Midbrain (tissue), 1 donor: ENCODE data around the gene BRF1.
"Not testable (repeated sequence)": the region's sequence is repeated elsewhere in the genome, so short reads cannot be mapped to it uniquely, and the experiment has no call there.

Experiments used
- DNase-seq: peaks from one replicate; lab custom pipeline; 2025; lab: John Stamatoyannopoulos, UW

Gene BRF1

DNA sequence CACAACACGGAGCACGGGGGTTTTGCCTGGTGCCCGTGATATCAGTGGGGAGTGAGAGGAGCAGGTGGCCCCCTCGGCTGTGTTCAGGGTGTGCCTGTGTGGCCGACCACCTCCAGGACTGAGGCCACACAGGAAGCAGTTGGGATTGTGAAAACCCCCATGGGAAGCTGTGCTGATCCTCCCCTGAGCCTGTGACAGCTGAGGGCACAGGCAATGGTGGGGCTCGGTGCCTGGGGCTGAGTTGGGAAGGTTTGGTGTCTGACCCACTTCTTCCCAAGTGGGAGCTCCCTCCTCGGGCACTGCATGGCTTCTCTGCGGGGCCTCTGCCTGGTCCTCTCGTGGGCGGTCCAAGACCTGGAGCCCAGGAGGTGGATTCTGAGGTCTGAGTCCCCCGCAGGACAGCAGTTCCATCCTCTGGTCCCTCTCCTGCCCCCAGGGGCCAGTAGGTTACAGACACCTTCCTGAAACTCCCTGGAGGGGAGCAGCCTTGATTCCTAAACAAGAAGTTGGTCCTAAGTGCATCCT, 31.6 kb upstream of the BRF1 start:
- DNase-seq: no peak

DNA sequence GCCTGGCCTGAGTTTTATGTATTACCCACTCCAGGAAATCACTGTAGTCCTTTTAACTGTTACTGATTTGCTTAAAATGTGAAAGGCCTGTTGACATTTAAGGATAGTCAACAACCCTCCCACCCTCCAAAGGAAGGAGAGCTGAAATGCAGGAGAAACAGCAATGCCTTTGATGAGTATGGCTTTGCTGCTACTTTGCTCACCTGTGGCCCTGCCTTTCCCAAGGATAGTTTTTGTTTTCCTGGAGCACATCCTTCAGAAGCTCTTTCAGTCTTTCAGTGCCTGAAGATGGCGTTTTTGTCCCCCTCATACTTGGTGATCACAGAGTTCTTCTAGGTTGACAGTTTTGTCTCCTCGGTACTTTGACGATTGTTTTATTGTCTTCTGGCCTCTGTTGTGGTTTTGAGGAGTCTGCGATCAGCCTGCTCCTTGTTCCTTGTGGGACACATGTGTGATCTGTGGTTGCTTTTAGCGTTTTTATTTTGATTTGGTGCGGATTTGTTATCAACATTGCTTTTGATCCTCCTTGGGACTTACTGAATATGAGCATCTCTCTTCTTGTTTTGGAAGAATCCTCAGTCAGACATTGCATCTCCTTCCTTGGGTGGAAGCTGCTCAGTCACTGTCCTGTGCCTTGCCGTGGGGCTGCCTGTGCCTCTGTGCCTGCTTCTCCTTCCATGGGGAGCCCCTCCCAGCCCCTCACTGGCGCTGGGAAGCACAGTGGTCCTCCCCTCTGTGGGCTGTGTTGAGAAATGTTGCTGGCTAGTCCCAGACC, 31.0 kb upstream of the BRF1 start:
- DNase-seq: no peak

DNA sequence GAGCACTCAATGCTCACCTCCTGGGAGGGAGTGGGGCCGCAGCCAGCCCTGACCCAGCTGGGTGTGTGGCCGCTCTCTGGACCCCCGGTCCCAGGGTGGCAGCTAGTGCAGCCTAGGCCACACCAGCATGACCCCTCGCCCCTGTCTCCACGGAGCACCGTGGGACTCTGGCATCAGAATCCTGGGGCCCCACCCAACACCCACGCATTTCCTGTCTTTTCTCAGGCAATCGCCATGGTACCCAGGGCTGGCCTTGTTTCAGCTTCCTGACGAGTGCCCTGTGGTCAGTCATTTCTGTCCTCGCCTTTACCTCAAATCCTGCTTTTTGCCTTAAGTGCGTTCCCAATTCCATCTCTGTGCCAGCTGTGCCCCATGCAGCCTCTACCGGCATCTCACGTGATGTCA, 29.7 kb upstream of the BRF1 start:
- no peak for DNase-seq

DNA sequence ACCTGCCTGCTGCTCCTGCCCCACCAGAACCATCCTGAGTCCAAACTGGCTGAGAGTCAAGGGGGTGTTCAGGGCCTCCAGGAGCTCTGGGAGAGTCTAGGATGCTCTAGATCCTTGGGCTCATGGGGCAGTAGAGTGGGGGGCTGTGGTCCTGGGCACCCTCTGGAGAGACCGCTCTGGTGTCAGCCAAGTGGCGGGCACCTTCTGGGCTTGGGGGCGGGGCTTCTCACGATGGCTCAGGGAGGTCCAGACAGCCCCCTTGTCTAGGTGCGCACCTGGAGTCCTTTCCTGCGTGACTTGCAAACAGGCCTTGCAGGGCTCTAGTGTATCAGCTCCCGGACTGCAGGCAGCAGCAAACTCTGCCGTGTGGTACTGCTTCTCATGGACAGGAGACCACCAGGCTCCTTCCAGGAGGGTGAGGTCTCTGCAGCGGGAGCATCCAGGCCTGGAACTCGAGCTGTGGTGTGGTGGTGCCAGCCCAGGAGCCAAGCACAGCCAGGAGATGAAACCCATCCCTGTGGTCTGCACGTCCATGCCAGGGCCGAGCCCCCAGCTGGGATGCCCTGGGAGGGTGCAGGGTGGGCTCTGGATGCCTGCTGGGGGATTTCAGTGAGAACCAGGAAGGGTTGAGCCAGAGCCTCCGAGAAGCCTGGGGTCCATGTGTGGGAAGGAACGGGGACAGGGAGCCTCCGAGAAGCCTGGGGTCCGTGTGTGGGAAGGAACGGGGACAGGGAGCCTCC, 28.8 kb upstream of the BRF1 start:
- DNase-seq: no peak

DNA sequence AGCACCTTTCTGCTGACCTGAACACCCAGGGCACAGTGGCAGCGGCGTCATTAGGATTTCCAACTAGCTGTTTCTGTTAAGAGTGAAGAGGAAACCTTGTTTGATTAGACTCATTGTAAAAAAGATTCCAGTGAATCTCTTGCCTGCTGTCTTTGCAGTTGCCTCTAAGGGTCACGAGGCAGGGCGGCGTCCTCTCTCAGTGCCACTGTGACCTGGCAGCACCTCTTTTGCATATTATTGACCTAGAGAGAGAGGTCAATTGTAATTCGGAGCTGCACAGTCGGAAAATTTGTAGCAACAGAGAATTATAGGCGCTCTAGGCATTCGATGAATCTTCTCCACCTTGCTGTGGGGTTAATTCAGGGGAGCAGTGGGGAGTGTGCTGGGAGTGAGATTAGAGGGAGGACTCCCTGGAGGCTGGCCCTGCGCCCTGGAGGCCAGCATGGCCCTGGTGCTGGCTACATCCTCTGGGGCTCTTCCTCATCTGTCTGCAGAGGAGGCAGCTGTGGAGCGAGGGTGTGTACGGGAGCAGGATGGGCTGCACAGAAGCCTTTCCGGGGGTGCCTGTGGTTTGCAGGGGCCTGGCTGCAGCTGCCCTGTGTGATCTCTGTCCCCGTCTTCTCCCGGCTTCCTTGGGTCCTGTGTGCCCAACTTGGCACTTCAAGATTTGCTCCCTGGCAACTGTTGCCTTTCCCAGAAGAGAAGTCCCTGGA, 28.0 kb upstream of the BRF1 start:
- no peak for DNase-seq

DNA sequence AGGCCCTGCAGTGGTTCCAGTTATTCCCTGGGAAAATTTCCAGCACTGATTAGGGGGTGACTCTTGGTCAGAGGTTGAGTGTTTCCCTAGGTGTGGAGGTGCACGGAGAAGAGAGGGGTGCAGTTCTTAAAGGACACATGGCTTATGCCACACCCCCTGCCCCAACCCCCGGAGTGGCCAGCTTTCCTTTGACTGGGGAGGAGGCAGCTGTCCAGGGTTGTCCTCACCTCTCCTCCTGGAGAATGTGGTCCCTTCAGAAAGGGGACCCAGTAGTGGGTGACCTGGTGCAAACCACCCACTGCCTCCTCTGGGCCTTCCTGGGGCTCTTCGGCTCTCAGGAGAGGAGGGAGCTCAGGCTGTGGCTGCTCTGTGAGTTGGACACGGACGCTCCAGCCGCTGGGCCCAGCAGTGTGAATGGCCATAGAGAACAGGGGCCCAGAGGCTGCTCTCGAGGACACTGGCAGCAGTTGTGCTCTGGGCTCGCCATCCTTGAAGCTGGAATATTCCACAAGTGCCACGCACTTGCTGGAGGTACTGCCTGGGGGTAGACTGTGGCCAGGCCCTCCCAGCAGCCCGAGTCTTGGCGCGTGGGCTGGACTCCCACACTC, 27.4 kb upstream of the BRF1 start:
- DNase-seq: peak; percentile 17

DNA sequence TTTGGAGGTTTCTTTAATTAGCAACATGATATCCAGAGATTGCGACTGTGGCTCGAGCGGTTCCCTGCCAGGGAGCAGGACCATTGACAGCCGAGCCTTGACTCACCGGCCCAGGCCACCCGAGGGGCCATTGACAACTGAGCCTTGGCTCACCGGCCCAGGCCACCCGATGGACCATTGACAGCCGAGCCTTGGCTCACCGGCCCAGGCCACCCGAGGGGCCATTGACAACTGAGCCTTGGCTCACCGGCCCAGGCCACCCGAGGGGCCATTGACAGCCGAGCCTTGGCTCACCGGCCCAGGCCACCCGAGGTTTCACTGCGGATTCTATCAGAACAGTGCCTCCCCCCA, 26.9 kb upstream of the BRF1 start:
- DNase-seq: not testable (repeated sequence)

DNA sequence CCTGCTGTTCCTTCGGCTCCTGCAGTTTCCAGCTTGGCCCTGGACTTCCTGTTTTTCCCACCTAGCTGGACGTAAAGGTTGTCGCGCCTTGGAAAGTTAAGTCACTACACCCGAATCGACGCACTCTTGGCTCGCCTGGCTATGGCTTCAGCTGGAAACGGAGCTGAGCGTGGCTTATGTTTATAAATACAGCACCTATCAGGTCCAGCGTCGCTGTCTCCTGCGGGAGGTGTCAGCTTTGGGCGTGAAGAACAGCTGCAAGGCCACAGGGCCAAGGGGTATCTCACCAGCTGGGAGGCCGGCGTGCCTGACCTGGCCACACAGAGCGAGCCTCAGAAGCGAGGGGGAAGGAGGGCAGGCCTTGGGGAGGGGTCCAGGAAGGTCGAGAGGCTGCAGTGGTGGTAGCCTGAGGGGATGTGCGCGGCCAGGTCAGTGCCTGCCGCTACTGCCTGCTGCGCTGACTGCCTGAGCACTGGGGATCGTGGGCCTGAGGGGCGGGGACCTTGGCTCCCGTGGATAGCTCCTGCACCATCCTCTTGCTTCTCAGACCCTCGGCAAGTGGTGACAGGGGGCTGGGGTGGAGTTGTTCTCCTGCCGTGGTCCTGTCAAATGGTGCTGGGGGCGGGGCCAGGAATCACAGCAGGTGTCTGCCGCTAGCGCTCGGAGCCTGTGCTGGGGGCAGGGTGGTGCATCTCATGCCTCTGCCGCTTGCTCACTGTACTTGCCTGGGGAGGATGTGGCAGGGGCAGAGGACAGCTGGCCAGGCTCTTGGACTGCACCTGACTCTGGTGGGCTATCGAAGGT, 26.3 kb upstream of the BRF1 start:
- DNase-seq: no peak

DNA sequence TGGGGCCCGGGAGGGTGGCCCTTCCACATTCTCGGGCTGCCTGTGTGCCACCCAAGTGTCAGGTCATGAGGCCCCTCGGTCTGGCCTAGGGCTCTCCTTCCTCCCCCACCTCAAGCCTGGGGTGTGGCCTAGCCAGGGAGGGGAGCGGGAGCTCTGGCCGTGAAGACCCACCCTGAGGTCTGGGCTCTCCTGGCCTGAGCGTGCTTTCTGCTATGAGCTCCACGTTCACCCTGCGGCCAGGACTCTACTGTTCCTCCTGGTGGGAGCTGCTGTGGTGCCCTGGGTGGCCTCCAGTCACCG, 25.7 kb upstream of the BRF1 start:
- no peak for DNase-seq

DNA sequence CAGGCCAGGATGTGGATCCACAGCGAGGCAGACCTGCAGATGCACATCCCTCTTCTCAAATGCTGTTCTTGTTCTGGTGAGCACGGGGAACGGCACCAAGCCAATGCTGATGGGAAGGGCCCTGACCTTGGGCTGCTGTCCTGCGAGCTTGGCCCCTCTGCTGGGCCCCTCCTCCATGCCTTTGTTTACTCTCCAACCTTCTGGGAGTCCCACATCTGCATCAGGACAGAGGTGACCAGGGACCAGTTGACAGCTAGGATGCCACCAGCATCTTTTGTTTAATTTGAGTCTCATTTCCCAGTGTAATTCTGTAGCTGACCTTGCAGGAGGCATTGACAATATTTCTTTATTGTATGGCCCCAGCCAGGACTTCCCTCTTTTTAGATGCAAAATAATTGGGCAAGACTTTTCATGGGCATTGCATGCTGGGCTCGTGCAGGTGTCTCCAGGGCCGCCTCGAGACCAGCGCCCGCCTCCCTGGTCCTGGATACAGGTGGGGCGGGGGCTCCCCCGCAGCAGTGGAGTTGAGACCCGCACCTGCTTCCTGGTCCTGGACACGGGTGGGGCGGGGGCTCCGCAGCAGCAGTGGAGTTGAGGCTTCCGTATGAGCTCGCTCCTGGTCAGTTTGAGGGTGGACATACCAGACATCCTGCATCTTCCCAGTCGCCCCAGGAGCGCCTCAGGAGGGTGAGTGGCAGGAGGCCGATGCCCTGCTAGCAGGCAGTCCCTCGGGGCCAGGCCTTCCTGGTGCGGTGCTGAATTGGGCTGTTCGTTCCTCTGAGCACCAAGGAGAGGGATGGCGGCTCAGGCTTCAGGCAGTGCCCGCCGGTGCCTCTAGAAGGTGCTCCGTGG, 25.1 kb upstream of the BRF1 start:
- DNase-seq: no peak

DNA sequence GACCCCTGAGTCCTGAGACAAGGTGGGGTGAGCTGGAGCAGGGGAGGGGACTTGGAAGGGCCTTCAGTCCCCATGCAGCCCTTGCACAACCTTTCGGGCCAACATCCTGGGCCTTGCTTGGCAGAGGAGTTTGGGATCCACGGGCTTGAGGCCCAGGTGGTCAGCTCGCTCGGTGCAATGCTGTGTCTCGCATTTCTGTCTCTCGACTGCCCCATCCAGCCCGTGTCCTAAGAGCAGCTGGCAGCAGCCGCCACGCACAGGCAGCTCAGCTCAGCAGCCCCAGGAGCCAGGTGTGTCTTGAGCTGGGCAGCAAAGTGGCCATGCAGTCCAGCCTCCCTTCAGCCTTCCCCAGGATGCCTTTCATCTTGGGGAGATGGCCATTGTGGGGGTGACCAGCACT, 24.5 kb upstream of the BRF1 start:
- no peak for DNase-seq

DNA sequence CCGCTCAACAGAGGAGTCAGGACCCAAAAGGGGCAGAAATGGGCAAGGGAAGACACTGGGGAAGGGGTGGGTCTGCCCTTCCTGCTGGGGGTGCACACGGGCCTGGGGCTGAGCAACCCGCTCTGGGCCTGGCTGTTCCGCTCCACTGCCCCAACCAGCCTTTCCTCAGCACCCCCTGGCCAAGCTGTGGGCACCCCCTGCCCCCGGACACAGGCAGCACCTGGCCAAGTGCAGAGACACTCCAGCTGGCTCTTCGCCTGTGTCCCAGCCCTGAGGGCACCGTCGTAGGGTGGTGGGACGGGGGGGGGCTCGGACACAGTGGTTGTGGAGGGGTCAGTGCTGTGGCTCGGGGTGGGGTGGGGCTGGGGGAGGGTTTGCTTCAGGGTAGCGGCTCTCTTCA, 24.1 kb upstream of the BRF1 start:
- DNase-seq: no peak

DNA sequence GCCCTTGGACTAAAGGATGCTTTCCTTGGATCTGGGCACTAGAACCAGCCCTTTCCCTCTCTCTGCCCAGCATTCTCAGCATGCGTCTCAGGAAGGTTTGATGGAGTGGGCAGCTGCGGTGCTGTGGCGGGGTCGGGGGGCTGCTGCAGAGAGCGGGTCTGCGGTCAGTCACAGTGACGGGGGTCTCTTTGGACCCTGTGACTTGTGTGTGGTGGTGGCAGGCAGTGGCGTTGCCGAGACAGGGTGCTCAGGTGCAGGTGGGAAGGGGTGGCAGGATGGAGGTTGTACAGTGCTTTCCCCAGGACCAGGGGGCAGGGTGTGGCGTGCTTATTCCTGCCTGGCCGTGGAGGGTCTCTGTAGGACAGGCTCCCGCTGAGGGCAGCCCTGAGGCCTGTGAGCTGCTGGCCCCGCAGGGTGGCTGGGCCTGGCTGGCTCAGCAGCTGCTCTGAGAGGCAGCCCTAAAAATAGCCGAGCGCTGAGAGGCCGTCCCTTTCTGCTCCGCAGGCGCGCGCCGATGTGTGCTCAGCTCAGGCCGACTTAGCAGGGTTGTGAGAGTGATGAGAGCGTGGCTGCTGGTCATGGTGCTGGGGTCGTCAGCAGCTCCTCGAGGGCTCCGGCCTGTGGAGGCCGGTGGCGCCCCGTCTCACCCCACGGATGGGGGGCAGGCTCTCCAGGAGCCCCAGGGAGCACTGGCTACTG, 23.4 kb upstream of the BRF1 start:
- DNase-seq: no peak

DNA sequence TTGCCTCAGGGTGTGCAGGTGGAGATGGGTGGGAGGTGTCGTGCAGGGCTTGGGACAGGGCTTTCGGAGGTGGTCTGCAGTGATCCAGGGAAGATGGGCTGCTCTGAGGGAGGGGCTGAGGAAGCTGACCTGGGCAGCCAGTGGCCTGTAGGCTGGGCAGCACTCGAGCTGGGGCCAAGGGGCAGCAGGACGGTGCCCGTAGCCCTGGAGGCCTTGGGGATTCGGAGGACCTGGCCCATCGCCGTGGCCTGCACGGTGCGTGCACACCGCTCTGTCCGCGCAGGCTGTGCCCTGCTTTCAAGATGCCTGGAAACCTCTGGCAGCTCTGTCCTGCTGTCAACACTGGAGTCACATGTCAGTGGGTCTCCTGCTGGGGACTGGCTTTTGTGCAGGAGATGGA, 22.9 kb upstream of the BRF1 start:
- no peak for DNase-seq

DNA sequence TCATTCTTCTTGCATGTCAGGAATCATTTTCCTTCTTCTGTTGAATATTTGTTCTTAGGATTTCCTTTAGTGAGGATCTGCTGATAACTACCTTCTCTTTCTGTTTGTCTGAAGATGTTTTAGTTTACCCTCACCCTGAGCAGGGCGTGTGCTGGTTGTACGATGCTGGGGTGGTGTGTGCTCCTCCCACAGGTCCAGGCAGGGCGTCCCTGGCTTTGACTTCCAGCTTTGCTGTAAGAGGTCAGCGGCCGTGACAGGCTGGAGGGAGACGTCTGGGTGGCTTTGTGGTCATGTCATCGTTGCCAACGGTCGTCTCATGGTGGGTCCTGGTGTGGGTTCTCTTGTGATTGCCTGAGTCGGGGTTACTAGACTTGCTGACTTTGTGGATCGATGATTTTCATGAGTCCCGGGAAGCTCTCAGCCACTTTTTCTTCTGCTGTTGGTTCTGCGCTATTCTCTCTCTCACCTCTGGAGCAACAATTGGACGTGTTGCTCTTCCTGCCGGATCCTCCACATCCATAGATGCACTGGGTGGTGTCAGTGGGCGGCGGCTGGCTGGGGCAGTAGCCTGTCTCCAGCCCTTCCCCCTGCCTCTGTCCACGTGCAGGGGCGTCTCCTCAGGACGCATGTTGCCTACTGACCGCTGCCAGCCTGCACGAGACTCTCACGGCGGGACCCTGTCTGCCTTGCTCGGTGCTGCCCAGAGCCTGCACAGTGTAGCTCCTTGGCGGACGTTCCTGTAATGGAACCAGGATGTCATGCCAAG, 22.2 kb upstream of the BRF1 start:
- no peak for DNase-seq

DNA sequence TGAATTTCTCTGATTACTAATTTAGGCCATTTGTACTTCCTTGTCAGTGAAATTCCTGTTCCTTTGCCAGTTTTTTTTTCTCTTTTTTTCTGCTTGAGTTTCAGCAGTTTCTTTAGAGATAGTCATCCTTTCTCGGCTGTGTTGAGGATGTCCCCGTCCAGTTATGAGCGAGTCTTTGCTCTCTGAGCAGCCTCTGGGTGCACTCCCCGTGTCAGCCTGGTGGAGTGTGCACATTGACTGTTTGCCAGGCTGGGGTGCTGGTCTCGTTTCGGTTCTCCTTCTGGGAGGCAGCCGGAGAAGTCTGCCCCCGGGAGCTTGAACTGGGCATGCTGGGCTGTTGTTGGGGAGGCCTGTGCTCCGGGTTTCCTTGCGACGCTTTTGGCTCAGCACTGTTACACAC, 16.7 kb upstream of the BRF1 start:
- peak; percentile 36 for DNase-seq

DNA sequence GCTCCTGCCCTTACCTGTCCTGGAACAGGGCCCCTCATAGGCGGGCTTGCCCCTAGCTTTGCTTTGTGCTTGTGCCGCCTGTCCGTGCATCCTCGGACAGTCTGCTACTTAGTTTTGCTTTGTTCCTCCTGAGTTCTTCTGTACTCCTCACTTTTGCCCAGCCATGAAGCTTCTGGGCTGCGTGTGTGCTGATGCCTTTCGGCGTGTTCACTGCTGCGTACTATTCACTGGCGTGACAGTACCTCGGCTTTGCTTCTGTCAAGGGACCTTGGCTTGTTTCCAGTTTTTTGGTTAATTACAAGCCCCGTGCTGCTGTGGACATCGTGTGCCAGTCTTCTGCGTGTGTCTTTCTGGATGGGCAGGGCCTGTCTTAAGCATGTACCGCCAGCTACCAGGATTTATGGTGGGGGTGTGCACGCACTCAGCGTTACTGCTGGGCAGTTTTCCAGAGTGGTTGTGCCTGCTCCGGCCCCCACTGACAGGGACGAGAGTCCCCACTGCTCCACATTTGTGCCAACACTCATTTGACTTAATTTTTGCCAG, 16.2 kb upstream of the BRF1 start:
- no peak for DNase-seq

DNA sequence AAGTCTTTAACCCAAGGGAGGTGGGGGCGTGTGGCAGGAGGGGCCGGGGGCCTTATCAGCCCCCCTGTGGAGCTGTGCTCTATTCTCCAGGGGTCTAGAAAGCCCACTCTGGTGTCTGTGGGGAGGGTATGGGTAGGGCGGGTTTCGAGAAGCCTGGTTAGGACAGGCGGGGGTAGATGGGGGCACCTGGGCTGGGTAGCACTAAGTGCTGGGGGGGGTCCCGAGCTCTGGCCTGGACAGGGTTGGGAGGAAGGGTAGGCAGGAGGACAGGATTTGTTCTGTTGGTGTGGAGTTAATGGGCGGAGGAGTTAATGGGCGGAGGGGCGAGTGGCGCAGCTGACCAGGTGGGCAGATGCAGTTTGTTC, 15.8 kb upstream of the BRF1 start:
- DNase-seq: no peak

DNA sequence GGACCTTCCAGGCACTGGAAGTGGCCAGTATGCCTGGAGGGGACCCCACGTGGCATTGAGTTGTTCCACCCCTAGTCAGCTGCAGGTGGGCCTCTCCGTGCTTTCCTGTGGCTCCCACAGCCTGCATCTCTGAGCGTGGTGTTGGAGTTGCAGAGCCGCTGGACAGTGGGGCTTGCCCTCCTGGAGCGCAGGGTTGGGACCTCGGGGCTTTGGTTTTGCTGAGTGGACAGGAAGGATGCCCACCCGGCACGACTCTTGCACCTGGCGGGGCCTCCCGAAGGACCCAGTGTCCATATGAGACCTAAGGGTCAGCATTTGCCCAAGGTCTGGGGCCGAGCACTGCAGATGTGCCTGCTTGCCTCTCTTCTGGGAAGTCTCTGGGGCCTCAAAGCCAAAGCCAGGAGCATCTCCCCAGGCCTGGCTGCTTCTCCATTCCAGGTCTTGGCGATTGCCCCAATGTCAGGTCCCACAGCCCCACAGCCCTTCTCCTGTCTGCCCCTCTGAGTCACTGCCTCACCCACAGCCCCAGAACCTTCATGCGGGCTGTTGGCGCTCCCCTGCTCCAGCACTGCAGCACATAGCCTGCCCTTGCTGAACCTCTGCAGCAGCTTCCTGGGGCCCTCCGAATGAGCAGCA, 15.3 kb upstream of the BRF1 start:
- DNase-seq: no peak
